HG03432 (cell line): ENCODE measurements around the gene AMFR.

Experiments used
- ATAC-seq: cut with Tn5 transposase; IDR thresholded peaks from one replicate; pipeline ENCODE4 v1.9.1; 2021; ENCODE audit warnings: mild to moderate bottlenecking, moderate library complexity; ENCODE audit not compliant: unreplicated experiment

Gene AMFR

DNA sequence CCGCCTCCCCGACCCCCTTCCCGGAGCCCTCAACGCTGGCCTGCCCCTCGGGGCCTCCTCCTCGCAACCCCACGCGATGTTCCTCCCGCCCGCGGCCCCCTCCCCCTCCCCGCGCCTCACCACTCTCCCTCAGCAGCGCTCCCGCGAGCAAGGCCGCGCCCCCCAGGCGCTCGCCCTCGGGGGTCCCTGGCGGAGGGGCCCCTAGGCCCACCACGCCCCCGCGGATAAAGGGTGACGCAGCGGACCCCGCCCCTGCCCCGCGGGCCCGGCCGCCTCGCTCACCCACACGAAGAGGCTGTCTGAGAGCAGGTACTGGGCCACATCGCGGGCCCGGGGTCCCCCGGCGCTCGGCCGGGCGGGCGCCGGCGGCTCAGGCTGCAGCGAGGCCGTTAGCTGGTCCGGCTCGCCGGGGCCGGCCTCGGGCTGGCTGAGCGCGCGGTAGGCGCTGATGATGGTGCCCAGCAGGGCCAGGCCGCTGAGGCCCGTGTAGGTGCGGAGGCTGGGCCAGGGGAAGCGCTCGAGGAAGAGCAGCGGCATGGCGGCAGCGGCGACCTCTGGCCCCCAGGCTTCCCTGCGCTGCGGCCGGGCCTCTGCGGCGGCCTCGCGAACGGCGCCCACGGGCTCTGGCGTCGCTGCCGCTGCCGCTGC is 430 bp downstream of the AMFR start:
- peak; percentile 38 for ATAC-seq

DNA sequence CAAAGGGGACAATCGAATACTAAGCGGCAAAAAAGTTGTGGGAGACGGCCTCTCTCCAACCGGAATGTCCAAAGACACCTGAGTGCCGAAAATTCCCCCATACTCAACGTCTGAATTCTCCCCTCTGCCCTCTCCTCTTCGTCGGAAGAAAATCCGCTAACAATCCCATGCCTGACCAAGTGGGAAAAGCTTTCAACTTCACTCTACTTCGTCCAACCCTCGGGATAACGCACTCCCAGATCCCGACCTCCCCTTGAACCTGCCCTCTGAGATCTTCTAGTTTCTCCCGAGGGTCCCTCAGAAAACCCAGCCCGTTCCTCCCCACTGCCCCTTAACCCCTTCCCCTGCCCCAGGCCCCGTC is 961 bp downstream of the AMFR start:
- ATAC-seq = no peak

DNA sequence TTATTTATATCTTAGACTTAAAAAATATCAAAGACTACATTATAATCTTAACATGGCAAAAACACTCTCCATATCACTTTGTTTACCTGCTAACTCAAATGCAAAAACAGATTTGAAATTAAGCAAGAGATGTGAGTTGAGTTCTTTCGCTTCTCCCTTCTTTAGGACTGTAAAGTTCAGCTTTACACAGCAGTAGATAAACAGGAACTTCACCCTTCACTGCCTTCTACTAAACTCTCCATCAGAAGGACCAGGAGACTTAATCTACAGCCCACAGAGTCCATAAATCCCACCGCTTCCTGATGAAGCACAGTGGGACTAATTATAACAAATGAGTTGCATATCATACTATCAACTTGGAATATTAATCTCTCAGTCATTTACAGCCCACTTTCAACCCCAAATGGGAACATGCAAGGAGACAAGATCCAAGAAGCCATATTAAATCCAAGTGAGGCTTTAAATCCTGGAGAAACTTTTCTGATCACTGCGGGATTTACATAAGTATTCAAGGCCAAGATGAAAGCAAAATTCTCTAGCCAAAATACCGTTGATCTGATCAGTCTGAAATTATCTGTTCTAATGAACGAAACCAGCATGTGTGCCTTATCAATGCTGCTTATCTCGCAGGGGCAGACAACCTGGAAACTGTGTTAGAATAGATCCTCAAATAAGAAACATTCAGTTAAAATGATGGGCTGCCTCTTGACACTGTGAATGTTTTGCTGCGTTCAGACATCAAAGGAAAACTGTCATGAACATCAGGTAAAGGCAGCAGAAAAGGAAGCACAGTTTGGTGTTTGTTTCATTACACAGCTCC is 1.6 kb downstream of the AMFR start:
- ATAC-seq = no peak

DNA sequence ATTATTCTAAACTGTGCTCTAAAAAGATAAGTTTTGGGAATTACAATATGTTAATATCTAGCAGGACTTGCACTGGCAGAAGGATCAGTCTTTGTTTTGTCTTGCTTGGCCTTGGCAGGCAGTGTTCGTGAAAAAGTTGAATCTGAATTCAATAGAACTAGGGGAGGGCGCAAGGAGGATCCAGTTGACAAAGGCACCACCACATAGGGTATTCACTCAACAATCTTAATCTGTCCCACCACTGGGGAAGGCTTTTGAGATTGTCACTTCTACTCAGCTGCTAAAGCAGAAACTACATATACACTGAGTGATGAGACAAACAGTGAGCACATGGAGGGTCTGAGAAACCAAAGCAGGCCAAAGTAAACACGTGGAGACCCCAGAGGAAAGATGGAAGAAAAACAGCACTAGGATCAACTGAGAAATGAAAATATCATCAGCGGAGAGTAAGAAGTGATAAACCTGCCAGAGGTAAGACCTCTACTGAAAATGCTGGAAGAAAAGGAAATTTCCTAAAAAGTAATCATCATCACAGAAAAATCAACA is 2.4 kb downstream of the AMFR start:
- ATAC-seq = no peak

DNA sequence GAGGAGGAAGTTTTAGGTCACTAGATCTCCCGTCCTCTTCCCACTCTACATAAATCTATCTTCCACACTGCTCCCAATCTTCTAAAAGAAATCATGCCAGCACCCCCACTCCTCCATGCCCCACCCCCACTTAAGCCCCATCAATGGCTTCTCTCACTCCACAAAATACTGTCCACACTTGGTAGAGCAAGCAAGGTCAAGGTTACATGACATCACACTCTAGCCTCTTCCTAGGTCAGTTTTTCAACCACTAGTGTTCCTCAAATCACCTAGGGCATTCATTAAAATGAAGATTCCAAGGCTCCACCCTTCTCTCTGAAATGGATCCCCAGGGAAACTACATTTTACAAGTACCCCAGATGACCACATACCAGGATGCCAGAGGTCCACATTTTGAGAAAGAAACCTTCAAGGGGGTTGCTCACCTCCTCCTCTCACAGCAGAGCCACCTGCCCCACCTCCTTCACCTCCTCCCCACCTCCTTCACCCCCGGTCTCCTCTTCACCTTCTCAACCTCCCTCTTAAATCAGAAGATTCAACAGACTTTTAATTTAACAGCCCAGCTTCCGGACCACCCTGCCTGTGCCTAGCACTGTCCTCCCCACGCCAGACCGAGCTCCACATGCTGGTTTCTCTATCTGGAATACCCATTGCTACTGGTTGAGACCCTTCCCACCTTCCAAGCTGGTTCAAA is 3.2 kb downstream of the AMFR start:
- ATAC-seq = no peak

DNA sequence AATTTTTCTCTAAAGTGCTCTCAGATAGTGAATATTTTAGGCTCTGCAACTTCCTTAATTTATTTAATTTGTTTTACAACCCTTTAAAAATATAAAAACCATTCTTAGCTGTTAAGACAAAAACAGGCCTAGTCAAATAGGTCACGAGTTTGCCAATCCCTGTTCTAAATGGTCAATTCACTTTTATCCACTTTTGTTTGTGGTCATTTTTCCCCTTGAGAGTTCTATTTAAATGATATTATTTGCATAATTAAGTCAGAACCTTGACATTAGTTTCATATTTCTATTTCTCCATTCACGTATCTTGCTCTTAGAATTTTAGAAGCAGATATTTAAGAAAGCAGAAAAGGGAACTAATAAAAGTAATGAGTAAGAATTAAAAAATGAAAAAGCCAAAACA is 4.0 kb downstream of the AMFR start:
- no peak for ATAC-seq

DNA sequence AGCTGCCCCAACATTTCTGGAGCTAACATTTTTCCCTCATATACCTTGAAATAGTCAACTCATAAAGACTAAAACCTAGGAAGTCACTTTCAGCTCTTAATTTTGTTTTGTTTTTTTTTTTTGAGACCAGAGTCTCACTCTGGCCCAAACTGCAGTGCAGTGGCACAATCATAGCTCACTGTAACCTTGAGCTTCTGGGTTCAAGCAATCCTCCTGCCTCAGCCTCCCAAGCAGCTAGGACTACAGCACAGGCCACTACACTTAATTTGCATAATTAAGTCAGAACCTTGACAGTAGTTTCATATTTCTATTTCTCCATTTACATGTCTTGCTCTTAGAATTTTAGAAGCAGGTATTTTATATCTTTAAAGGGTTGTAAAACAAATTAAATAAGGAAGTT is 4.7 kb downstream of the AMFR start:
- ATAC-seq = no peak

DNA sequence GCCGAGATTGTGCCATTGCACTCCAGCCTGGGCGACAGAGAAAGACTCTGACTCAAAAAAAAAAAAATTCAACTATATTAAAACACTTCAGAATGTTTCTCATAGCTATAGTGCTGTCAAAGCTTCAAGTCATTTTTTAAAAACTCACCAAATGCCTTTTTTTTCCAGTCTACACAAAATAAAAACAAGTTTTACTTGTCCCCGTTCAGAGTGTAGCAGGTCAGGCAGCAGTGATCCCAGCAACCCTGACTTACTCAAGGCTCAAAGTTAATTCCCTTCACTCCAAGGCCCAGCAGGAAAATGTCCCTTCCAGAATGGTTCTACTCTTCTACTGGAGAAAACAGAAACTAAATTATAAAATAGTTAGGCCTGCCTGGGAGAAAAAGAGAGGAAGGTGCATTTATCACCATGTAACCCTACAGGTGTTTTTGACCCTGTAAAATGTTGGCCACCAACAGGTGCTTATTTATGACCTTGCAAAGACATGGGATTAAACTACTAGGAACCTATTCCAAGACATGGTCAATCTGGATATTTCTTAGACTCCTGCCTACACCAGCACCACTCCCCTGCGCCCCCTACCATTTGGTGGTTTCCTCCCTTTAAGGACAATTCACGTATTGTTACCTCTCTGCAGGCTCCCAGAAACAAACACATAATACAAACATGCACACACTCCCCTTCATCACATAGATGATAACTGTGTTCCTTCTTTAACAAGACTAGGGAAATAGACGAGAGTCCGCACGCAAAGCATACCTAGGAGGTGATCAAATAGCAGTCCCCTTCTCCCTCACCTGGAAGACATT is 5.4 kb downstream of the AMFR start:
- ATAC-seq = no peak

DNA sequence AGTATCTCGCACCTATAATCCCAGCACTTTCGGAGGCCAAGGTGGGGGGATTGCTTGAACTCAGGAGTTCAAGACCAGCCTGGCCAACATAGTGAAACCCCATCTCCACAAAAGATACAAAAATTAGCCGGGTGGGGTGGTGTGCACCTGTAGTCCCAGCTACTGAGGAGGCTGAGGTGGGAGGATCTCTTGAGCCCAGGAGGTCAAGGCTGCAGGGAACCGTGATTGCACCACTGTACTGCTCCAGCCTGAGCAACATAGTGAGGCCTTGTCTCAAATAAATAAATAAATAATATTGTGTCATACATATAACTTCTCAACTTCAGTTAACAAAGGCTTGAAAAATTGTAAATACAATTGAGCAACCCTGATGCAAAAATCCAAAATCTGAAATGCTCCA is 8.2 kb downstream of the AMFR start:
- ATAC-seq = no peak

DNA sequence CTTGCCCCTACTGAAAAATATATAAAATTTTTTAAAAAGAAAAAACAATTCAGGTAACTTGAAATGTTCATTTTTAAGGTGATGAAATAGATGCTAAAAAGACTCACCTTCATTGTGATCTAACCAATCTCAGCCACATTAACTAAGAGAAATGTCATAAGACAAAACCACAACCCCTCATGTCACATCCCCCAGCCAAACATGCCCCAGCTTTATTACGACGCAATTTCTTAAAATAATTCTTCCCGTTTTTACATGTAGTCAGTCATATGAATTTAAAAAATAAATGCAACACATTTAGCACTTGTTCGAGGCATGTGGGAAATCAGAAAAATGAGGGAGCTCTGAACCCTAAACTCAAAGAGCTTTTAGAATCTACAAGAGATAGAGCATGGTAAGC is 9.5 kb downstream of the AMFR start:
- no peak for ATAC-seq

DNA sequence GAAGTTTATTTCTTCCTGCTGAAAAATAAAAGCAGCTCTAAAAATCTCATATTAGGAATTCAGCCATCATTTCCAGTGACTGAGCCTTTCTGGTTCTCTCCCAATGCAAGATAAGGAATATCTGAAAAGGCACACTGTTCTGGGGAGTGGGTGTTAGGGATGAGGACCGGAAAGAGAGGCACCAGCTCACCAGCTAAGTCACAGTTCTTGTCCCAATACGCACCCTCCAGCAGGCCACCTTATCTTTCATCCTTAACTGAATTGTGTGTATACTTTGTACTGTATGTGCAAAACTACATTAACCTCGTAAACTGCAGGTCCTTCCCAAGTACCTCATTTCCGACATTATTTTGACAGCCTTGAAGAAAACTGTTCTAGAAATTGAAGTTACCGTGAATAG is 11.0 kb downstream of the AMFR start:
- no peak for ATAC-seq

DNA sequence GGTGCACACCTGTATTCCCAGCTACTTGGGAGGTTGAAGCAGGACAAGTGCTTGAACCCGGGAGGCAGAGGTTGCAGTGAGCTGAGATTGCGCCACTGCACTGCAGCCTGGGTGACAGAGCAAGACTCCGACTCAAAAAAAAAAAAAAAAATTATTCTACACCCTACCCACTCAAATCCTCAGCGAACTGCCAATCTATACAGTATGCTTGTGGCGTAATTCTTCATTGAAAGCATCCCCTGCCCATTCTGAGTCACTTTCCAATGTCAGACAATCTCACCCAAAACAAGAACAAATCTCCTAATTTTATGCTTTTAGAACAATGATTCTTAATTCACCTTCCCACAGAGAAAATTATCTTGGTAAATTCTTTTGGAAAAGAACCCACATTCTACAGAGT is 12.0 kb downstream of the AMFR start:
- ATAC-seq = no peak

DNA sequence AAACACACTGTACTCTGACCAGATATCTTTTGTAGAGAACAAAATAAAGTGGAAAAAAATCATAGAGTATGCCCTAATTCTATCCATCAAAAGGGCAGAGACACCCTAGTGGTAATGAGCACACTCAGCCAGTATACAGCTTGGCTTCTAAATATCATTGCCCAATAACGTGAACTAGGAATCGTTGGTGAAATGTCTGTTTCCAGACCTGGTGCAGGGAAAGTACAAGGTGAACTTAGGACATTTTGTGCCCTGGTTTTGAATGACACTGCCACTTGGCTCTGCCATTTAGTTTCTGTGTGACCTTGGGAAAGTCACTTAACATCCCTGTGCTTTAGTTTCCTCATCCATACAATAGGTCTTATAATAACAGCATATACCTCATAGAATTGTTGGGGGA is 13.7 kb downstream of the AMFR start:
- ATAC-seq = no peak

DNA sequence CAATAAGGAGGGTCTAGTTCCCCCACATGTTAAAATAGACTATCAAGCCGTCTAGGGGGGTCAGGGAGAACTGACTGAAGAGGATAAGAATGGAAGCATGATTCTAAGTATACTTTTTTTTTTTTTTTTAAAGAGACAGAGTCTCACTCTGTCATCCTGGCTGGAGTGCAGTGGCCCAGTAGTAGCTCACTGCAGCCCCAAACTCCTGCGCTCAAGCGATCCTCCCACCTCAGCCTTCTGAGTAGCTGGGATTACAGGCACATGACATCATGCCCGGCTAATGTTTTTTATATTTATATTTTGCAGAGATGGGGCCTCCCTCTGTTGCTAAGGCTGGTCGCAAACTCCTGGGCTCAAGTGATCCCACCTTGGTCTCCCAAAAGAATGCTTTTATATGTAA is 14.2 kb downstream of the AMFR start:
- no peak for ATAC-seq

DNA sequence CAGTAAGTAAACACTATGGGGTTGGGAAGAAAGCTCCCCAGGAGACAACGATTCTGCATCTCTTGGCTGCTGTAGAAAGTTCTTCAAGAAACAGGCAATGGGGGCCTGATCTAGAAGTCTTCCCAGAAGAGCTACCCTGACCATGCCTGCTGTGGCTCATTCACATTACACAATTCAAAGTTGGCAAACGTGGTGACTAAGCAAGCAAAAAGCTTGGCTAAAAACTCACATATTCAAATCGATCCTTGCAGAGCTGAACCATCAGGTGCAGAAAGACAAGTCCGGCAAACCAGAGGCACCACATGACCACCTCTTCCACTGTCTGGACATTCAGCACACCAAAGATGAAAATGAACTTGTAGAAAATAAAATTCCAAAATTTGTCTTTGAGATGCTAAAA is 16.1 kb downstream of the AMFR start:
- no peak for ATAC-seq

DNA sequence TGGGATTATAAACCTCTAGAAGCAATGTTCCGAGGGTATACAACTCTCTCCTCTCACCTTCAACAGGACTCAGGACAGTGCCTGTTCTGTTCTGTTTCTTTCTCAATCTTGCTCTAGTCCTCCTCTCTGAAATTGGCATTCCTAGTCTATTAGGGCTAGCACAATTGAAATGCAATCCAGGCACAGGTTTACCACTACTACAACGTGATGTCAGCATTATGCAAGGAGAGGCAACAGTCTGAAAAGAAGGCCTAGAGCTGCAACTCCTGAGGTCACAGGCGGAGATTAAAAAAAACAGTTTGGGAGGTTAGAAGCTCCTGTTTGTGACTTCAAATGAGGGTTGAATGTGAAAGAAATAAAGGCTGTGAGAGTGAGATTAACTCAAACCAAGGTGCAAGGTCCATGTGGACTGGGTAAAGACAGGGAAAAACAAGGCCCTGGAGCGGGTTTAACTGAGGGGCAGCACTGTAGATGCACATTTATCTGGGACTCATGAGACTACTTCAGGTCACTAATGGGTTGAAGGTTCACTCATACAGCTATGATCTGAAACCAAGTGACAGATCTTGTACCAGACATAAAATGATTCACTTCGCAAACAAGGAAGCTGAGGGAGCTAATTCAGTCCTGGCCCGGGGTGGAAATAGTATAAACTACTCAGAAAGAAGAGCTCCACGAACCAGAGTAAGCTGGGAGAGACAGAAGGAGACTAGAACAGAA is 16.8 kb downstream of the AMFR start:
- ATAC-seq = no peak

DNA sequence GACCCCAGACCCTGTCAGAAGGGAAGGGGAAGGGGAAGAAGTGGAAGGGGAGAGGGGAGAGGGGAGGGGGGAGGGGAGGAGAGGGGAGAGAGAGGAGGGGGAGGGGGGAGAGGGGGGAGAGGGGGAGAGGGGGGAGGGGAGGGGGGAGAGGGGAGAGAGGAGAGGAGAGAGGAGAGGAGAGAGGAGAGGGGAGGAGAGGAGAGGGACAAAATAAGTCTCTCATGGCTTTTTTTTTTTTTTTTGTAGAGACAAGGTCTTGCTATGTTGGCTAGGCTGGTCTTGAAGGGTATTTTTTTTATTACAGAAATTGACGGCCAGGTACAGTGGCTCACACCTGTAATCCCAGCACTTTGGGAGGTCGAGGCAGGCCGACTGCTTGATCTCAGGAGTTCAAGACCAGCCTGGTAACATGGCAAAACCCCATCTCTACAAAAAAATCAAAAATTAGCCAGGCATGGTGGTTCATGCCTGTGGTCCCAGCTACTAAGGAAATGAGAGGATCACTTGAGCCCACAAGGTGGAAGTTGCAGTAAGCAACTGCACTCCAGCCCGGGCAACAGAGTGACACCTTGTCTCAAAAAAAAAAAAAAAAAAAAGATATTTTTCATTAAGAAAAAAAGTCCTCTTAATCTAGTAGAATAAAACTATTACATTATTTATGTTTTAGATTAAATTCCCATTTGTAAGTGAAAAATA is 19.2 kb downstream of the AMFR start:
- no peak for ATAC-seq

DNA sequence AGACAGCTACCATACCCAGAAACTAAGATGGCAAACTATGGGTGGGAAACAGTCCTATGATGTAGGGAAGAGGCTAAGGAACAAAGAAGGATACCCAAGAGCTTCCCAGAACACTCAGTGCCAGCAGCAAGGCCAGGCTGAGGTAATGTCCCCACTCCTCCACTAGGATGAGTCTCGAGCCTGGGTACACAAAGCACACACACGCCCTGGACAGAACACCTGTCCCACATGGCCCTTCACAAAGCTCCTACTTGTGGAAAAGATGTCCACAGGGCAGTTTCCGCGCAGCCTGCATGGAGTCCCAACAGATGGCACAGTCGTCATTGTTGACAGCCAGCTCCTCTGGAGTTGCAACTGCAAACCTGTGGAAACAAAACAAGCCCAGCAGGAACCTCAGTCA is 23.9 kb downstream of the AMFR start:
- no peak for ATAC-seq

DNA sequence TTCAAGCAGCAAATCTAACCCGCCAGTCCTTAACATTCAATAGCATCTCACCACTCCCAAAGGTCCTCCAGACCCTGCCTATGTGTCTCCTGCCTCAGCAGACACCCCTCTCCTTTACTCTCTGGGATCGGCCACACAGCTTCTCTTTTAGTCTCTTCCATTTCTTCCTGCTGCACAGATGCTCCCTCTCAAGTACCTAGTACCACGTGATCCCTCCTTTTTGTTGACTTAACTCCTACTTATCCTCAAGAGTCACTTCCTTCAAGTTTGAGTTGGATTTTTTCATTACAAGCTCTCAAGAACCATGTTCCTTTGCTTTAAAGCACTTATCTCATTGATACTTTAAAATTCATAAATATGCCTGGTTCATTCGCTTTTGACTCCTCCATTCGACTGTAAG is 24.9 kb downstream of the AMFR start:
- no peak for ATAC-seq

DNA sequence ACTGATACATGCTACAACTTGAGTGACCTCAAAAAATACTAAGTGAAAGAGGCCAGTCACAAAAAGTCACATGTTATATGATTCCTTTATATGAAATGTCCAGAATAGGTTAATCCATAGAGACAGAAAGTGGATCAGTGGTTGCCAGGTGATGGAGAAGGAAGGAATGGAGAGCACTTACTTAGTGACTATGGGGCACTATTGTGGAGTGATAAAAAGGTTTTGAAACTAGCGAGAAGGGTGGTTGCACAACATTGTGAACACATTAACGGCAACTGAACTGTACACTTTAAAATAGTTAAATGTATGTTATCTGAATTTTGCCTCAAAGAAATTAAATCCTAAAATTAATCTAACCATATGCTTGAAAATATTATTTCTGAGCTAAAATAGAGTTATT is 25.9 kb downstream of the AMFR start:
- ATAC-seq = no peak
